ENCODE data around the gene TNP2. TPM values are rescaled to one million over a fixed set of nuclear protein-coding genes. Genes with fewer than 3 reads are reported as not detected.

The TNP2 gene
- total and polyA plus RNA-seq, 2 donors (not counting 3 experiments of a cell fraction or from before 2014, with no cell fraction given): not detected

DNA sequence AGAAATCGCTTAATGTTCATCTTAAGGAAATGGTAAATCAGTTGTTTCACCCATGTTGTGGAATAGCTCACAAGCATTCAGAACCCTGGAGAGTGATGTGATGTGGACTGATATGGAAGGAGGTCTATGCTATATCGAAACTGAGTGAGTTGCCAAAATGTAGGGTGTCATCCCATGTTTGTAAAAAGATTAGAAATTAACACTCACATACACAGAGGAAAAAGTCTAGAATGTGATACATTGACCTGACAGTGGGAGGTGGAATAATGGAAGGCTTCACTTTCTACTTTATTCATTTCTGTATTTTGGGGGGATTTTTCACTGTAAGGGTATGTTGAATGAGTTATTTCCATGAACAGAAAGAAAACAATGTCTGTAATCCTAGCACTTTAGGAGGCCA lies 16.7 kb upstream of the TNP2 start:
- no peak for FAIRE-seq
- Histone ChIP-seq H3K9me1 (replicated peaks; ENCODE audit: control insufficient read depth, extremely low read depth, insufficient read depth, low read length) (no peaks in the 10 kb centered on the region), H3K79me2 (ENCODE audit: control insufficient read depth, insufficient read depth, low read length) (no peaks in the 10 kb centered on the region), H3K9ac (replicated peaks; ENCODE audit: extremely low read depth, insufficient read depth, low read length) (no peak overlapping the region), H3K27me3 (ENCODE audit: control insufficient read depth in 2 of 2, insufficient read depth in 2 of 2, low read length in 2 of 2) (peaks cover 3 to 5% of the 10 kb centered on the region in 2 experiments), H3K27ac (ENCODE audit: insufficient read depth, low read depth, low read length) (no peak overlapping the region), H4K20me1 (replicated peaks; ENCODE audit: control insufficient read depth, extremely low read depth, insufficient read depth, low read length) (no peaks in the 10 kb centered on the region), H3K4me2 (ENCODE audit: insufficient read depth, low read length) (no peak overlapping the region), H3K4me3 (replicated peaks in 1 of 3; ENCODE audit: insufficient read depth in 1 of 3, low read depth in 1 of 3, low read length in 3 of 3) (no peak overlapping the region), H3K9me3 (replicated peaks; ENCODE audit: control insufficient read depth, insufficient read depth, low read length) (no peaks in the 10 kb centered on the region), H2AFZ (ENCODE audit: low read depth, low read length) (no peak overlapping the region), H3K4me1 (ENCODE audit: control insufficient read depth, extremely low read depth, insufficient read depth, low read length) (no peaks in the 10 kb centered on the region), H3K36me3 (ENCODE audit: control insufficient read depth in 2 of 2, extremely low read depth in 1 of 2, insufficient read depth in 2 of 2, low read length in 2 of 2) (no peaks in the 10 kb centered on the region)
- no peak for DNase-seq (ENCODE audit: low read depth, low spot score)
- CTCF ChIA-PET: no interaction called here
- intact Hi-C loops (cut with micrococcal nuclease): no loop called here
- POLR2A ChIA-PET: no interaction called here
- TF ChIP-seq JUN (IDR thresholded peaks at IDR 0.05; ENCODE audit: borderline replicate concordance, insufficient read depth, insufficient read length, low read depth): no peak
- TF ChIP-seq POLR2AphosphoS5 (IDR thresholded peaks at IDR 0.05; ENCODE audit: insufficient read depth, low read depth, low read length): no peak
- no peak for TF ChIP-seq POLR2A (IDR thresholded peaks at IDR 0.05; ENCODE audit: low read depth, low read length)
- no peak for TF ChIP-seq CTCF (IDR thresholded peaks at IDR 0.05; ENCODE audit: extremely low read depth in 1 of 2, insufficient read depth in 1 of 2, low read depth in 1 of 2, low read length in 2 of 2)
- no peak for TF ChIP-seq FOS (IDR thresholded peaks at IDR 0.05; ENCODE audit: borderline replicate concordance, insufficient read depth, low read length)
- TF ChIP-seq EZH2 (IDR thresholded peaks at IDR 0.05; ENCODE audit: borderline replicate concordance, low read depth, low read length, severe bottlenecking): no peak
- TF ChIP-seq GATA2 (IDR thresholded peaks at IDR 0.05; ENCODE audit: insufficient read depth, insufficient read length, low read depth, low read length): no peak
- no peak for TF ChIP-seq MYC (IDR thresholded peaks at IDR 0.05; ENCODE audit: low read depth, low read length)
- TF ChIP-seq, protein P1, sequence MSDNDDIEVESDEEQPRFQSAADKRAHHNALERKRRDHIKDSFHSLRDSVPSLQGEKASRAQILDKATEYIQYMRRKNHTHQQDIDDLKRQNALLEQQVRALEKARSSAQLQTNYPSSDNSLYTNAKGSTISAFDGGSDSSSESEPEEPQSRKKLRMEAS (IDR thresholded peaks at IDR 0.05; ENCODE audit: insufficient read depth, insufficient read length): no peak
- dilution Hi-C loops (cut with MboI; ENCODE audit: extremely low pct_ligation_motif_present, low sequenced_read_pairs): no loop called here
- no TSS peak for BruUV-seq (replicated peaks)
